ENCODE data around the gene SNRPB2.

SNRPB2 gene

GRCh38 chr20:16701296-16701695 is 28.5 kb upstream of the SNRPB2 start:
- Histone ChIP-seq H3K27ac (ENCODE audit: low read depth, low read length) (no peak overlapping the region), H3K9ac (ENCODE audit: low read depth in 1 of 2, low read length in 2 of 2) (no peak overlapping the region), H3K27me3 (ENCODE audit: control insufficient read depth in 1 of 2, insufficient read depth in 2 of 2, low read length in 2 of 2) (no peaks in the 10 kb centered on the region), H3K4me3 (ENCODE audit: low read depth in 1 of 2, low read length in 2 of 2) (no peak overlapping the region), H3K36me3 (ENCODE audit: control insufficient read depth in 1 of 2, insufficient read depth in 2 of 2, low read length in 2 of 2) (no peaks in the 10 kb centered on the region), H3K9me3 (ENCODE audit: control insufficient read depth in 1 of 2, low read length in 2 of 2) (peaks cover 0 to 2% of the 10 kb centered on the region in 2 donors), H3K4me1 (ENCODE audit: control insufficient read depth in 1 of 2, insufficient read depth in 2 of 2, low read length in 2 of 2) (peaks cover 0 to 3% of the 10 kb centered on the region in 2 donors)

- Histone ChIP-seq H3K4me1 (ENCODE audit: control insufficient read depth in 1 of 2, insufficient read depth in 2 of 2, low read length in 2 of 2) (no peaks in the 10 kb centered on the region), H3K36me3 (ENCODE audit: control insufficient read depth in 1 of 2, insufficient read depth in 2 of 2, low read length in 2 of 2) (no peaks in the 10 kb centered on the region), H3K27ac (ENCODE audit: low read depth, low read length) (no peak overlapping the region), H3K9me3 (ENCODE audit: control insufficient read depth in 1 of 2, low read length in 2 of 2) (peaks cover 0 to 2% of the 10 kb centered on the region in 2 donors), H3K4me3 (ENCODE audit: low read depth in 1 of 2, low read length in 2 of 2) (no peak overlapping the region), H3K9ac (ENCODE audit: low read depth in 1 of 2, low read length in 2 of 2) (no peak overlapping the region), H3K27me3 (ENCODE audit: control insufficient read depth in 1 of 2, insufficient read depth in 2 of 2, low read length in 2 of 2) (no peaks in the 10 kb centered on the region)
Observed at GRCh38 chr20:16703570-16703969, 26.3 kb upstream of the SNRPB2 start.

GRCh38 chr20:16707674-16708073 is 22.2 kb upstream of the SNRPB2 start:
- Histone ChIP-seq H3K27me3 (ENCODE audit: control insufficient read depth in 1 of 2, insufficient read depth in 2 of 2, low read length in 2 of 2) (peaks cover 0 to 4% of the 10 kb centered on the region in 2 donors), H3K36me3 (ENCODE audit: control insufficient read depth in 1 of 2, insufficient read depth in 2 of 2, low read length in 2 of 2) (no peaks in the 10 kb centered on the region), H3K9ac (ENCODE audit: low read depth in 1 of 2, low read length in 2 of 2) (no peak overlapping the region)

GRCh38 chr20:16708602-16709001 is 21.2 kb upstream of the SNRPB2 start:
- Histone ChIP-seq H3K27me3 (ENCODE audit: control insufficient read depth in 1 of 2, insufficient read depth in 2 of 2, low read length in 2 of 2) (peaks cover 0 to 4% of the 10 kb centered on the region in 2 donors), H3K4me3 (ENCODE audit: low read depth in 1 of 2, low read length in 2 of 2) (no peak overlapping the region), H3K9ac (ENCODE audit: low read depth in 1 of 2, low read length in 2 of 2) (no peak overlapping the region)

More at GRCh38 chr20:16707674-16708073, 22.2 kb upstream of the SNRPB2 start:
- Histone ChIP-seq H3K9me3 (ENCODE audit: control insufficient read depth in 1 of 2, low read length in 2 of 2) (peaks cover 0 to 2% of the 10 kb centered on the region in 2 donors), H3K4me1 (ENCODE audit: control insufficient read depth in 1 of 2, insufficient read depth in 2 of 2, low read length in 2 of 2) (peaks cover 0 to 6% of the 10 kb centered on the region in 2 donors), H3K27ac (ENCODE audit: low read depth, low read length) (no peak overlapping the region), H3K4me3 (ENCODE audit: low read depth in 1 of 2, low read length in 2 of 2) (no peak overlapping the region)

GRCh38 chr20:16709017-16709416 is 20.8 kb upstream of the SNRPB2 start:
- Histone ChIP-seq H3K27me3 (ENCODE audit: control insufficient read depth in 1 of 2, insufficient read depth in 2 of 2, low read length in 2 of 2) (peaks cover 0 to 4% of the 10 kb centered on the region in 2 donors), H3K9ac (ENCODE audit: low read depth in 1 of 2, low read length in 2 of 2) (no peak overlapping the region), H3K36me3 (ENCODE audit: control insufficient read depth in 1 of 2, insufficient read depth in 2 of 2, low read length in 2 of 2) (no peaks in the 10 kb centered on the region), H3K27ac (ENCODE audit: low read depth, low read length) (no peak overlapping the region), H3K9me3 (ENCODE audit: control insufficient read depth in 1 of 2, low read length in 2 of 2) (peaks cover 0 to 2% of the 10 kb centered on the region in 2 donors), H3K4me3 (ENCODE audit: low read depth in 1 of 2, low read length in 2 of 2) (no peak overlapping the region), H3K4me1 (ENCODE audit: control insufficient read depth in 1 of 2, insufficient read depth in 2 of 2, low read length in 2 of 2) (peaks cover 0 to 6% of the 10 kb centered on the region in 2 donors)

More at GRCh38 chr20:16708602-16709001, 21.2 kb upstream of the SNRPB2 start:
- peaks cover 0 to 2% of the 10 kb centered on the region in 2 donors for H3K9me3 ChIP-seq (ENCODE audit: control insufficient read depth in 1 of 2, low read length in 2 of 2)
- H3K36me3 ChIP-seq (ENCODE audit: control insufficient read depth in 1 of 2, insufficient read depth in 2 of 2, low read length in 2 of 2): no peaks in the 10 kb centered on the region
- H3K4me1 ChIP-seq (ENCODE audit: control insufficient read depth in 1 of 2, insufficient read depth in 2 of 2, low read length in 2 of 2): peaks cover 0 to 6% of the 10 kb centered on the region in 2 donors
- H3K27ac ChIP-seq (ENCODE audit: low read depth, low read length): no peak overlapping the region

GRCh38 chr20:16710781-16711180 is 19.0 kb upstream of the SNRPB2 start:
- Histone ChIP-seq H3K4me1 (ENCODE audit: control insufficient read depth in 1 of 2, insufficient read depth in 2 of 2, low read length in 2 of 2) (peaks cover 0 to 6% of the 10 kb centered on the region in 2 donors), H3K27ac (ENCODE audit: low read depth, low read length) (no peak overlapping the region), H3K9ac (ENCODE audit: low read depth in 1 of 2, low read length in 2 of 2) (no peak overlapping the region), H3K27me3 (ENCODE audit: control insufficient read depth in 1 of 2, insufficient read depth in 2 of 2, low read length in 2 of 2) (peaks cover 0 to 4% of the 10 kb centered on the region in 2 donors), H3K9me3 (ENCODE audit: control insufficient read depth in 1 of 2, low read length in 2 of 2) (peaks cover 0 to 1% of the 10 kb centered on the region in 2 donors), H3K4me3 (ENCODE audit: low read depth in 1 of 2, low read length in 2 of 2) (no peak overlapping the region), H3K36me3 (ENCODE audit: control insufficient read depth in 1 of 2, insufficient read depth in 2 of 2, low read length in 2 of 2) (no peaks in the 10 kb centered on the region)

GRCh38 chr20:16711661-16712258 is 18.1 kb upstream of the SNRPB2 start:
- Histone ChIP-seq H3K9ac (ENCODE audit: low read depth in 1 of 2, low read length in 2 of 2) (no peak overlapping the region), H3K27ac (ENCODE audit: low read depth, low read length) (no peak overlapping the region), H3K4me3 (ENCODE audit: low read depth in 1 of 2, low read length in 2 of 2) (no peak overlapping the region)

GRCh38 chr20:16712511-16712947 is 17.3 kb upstream of the SNRPB2 start:
- H3K27ac ChIP-seq (ENCODE audit: low read depth, low read length): no peak overlapping the region
- H3K36me3 ChIP-seq (ENCODE audit: control insufficient read depth in 1 of 2, insufficient read depth in 2 of 2, low read length in 2 of 2): no peaks in the 10 kb centered on the region
- H3K4me3 ChIP-seq (ENCODE audit: low read depth in 1 of 2, low read length in 2 of 2): no peak overlapping the region
- H3K27me3 ChIP-seq (ENCODE audit: control insufficient read depth in 1 of 2, insufficient read depth in 2 of 2, low read length in 2 of 2): peaks cover 0 to 4% of the 10 kb centered on the region in 2 donors
- no peaks in the 10 kb centered on the region for H3K9me3 ChIP-seq (ENCODE audit: control insufficient read depth in 1 of 2, low read length in 2 of 2)
- H3K4me1 ChIP-seq (ENCODE audit: control insufficient read depth in 1 of 2, insufficient read depth in 2 of 2, low read length in 2 of 2): peaks cover 0 to 6% of the 10 kb centered on the region in 2 donors
- no peak overlapping the region for H3K9ac ChIP-seq (ENCODE audit: low read depth in 1 of 2, low read length in 2 of 2)

More at GRCh38 chr20:16711661-16712258, 18.1 kb upstream of the SNRPB2 start:
- H3K27me3 ChIP-seq (ENCODE audit: control insufficient read depth in 1 of 2, insufficient read depth in 2 of 2, low read length in 2 of 2): peaks cover 0 to 4% of the 10 kb centered on the region in 2 donors
- no peaks in the 10 kb centered on the region for H3K36me3 ChIP-seq (ENCODE audit: control insufficient read depth in 1 of 2, insufficient read depth in 2 of 2, low read length in 2 of 2)
- H3K4me1 ChIP-seq (ENCODE audit: control insufficient read depth in 1 of 2, insufficient read depth in 2 of 2, low read length in 2 of 2): peaks cover 0 to 6% of the 10 kb centered on the region in 2 donors
- no peaks in the 10 kb centered on the region for H3K9me3 ChIP-seq (ENCODE audit: control insufficient read depth in 1 of 2, low read length in 2 of 2)

GRCh38 chr20:16713066-16713465 is 16.8 kb upstream of the SNRPB2 start:
- Histone ChIP-seq H3K9ac (ENCODE audit: low read depth in 1 of 2, low read length in 2 of 2) (no peak overlapping the region), H3K4me1 (ENCODE audit: control insufficient read depth in 1 of 2, insufficient read depth in 2 of 2, low read length in 2 of 2) (peaks cover 0 to 6% of the 10 kb centered on the region in 2 donors), H3K27me3 (ENCODE audit: control insufficient read depth in 1 of 2, insufficient read depth in 2 of 2, low read length in 2 of 2) (peaks cover 0 to 4% of the 10 kb centered on the region in 2 donors), H3K4me3 (ENCODE audit: low read depth in 1 of 2, low read length in 2 of 2) (no peak overlapping the region), H3K36me3 (ENCODE audit: control insufficient read depth in 1 of 2, insufficient read depth in 2 of 2, low read length in 2 of 2) (no peaks in the 10 kb centered on the region), H3K9me3 (ENCODE audit: control insufficient read depth in 1 of 2, low read length in 2 of 2) (no peaks in the 10 kb centered on the region), H3K27ac (ENCODE audit: low read depth, low read length) (no peak overlapping the region)

- no peak overlapping the region for H3K4me3 ChIP-seq (ENCODE audit: low read depth in 1 of 2, low read length in 2 of 2)
- no peaks in the 10 kb centered on the region for H3K36me3 ChIP-seq (ENCODE audit: control insufficient read depth in 1 of 2, insufficient read depth in 2 of 2, low read length in 2 of 2)
- H3K9ac ChIP-seq (ENCODE audit: low read depth in 1 of 2, low read length in 2 of 2): no peak overlapping the region
- peaks cover 0 to 4% of the 10 kb centered on the region in 2 donors for H3K4me1 ChIP-seq (ENCODE audit: control insufficient read depth in 1 of 2, insufficient read depth in 2 of 2, low read length in 2 of 2)
- no peaks in the 10 kb centered on the region for H3K9me3 ChIP-seq (ENCODE audit: control insufficient read depth in 1 of 2, low read length in 2 of 2)
- H3K27ac ChIP-seq (ENCODE audit: low read depth, low read length): no peak overlapping the region
- peaks cover 0 to 4% of the 10 kb centered on the region in 2 donors for H3K27me3 ChIP-seq (ENCODE audit: control insufficient read depth in 1 of 2, insufficient read depth in 2 of 2, low read length in 2 of 2)
Observed at GRCh38 chr20:16714242-16714641, 15.6 kb upstream of the SNRPB2 start.
